HG03469 (cell line): ENCODE results near the gene SH3BGR.

Experiments used
- ATAC-seq: cut with Tn5 transposase; IDR thresholded peaks from one replicate; pipeline ENCODE4 v1.9.1; 2021; ENCODE audit warnings: mild to moderate bottlenecking, moderate library complexity, moderate number of reproducible peaks; ENCODE audit not compliant: unreplicated experiment

SH3BGR gene

DNA sequence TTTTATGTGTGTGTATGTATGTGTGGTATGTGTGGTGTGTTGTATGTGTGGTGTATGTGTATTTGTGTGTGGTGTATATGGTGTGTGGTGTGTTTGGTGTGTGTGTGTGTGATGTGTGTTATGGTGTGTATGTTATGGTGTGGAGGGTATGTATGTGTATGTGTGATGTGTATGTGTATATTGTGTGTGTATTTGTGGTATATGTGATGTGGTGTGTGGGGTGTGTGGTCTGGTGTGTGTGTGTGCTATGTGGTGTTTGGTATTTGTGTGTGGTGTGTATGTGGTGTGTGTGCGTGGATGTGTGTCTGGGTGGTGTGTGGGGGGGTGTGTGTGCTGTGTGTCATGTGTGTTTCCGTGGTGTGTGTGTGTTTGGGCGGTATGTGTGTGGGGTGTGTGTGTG lies 59.3 kb downstream of the SH3BGR start:
- ATAC-seq = no peak

DNA sequence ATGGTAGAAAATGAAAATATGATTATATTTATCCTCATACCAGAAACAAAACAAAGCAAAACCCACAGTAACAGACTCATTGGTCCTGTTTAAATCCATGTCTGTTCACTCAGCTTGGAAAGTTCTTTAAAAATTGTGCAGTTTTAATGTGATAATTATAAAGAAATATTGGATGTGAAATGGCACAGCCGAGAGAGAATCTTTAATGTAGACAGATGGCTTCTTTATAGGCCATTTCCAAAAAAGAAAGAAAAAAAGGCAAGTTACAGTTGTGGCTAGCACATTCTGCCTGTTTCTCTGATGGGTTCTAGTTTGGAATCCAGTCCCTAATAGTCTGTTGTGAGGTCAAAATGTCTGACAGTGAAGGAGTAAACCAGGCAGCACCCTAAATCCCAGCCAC lies 62.0 kb downstream of the SH3BGR start:
- no peak for ATAC-seq

DNA sequence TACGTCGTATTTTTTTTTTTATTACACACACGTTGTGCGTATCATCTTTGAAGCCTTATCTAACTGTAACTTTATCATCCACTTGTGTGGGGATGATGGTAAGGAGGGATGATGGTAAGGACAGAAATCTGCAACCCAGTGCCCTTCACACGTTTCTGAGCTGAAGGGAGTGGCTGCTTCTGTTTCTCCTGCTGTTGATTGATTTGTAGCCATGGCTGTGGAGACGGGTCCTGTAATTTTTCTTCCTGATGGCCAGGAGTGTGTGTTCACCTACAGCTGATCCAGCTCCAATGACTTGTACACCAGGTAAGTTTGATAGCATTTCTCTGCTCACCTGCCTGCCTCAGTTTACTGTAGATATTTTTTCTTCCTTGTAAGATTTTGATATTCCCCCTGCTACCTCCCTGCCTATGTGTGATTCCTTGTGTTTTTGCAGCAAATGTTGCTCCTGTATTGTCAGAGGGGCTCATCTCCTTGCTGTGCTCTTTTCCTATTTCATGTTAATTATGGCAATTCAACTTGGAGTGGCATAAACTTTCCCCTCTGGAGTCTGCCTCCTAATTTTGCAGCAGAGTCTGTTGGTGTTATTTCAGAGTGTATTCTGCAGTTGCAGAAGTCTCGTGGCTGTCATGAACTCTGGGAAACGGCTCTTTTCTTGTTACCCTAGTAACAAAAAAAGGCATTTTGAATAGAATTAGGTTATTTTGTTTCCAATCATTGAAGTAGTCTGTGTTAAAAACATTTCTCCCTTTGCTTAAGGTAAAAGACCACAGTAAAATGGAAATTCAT lies 64.1 kb downstream of the SH3BGR start:
- no peak for ATAC-seq

GRCh38 chr21:39518055-39518846 lies 66.5 kb downstream of the SH3BGR start:
- peak; percentile 42 for ATAC-seq

DNA sequence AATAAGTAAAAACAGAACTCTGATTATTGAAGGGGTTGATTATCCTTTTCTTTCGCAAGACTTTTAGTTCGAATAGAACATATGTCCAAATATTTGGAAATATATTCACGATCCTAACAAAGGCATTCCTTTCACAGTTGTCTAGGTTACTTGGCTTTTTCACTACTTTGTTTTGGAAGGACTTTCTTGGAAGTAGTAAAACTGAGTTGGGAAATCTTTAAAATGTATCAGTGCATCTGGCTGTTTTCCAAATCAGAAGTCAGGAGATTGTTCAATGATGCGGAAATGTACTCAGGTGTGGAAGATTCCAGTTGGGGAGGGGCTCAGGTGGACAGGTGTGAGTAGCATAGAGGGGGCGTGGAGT lies 67.1 kb downstream of the SH3BGR start:
- ATAC-seq = no peak

DNA sequence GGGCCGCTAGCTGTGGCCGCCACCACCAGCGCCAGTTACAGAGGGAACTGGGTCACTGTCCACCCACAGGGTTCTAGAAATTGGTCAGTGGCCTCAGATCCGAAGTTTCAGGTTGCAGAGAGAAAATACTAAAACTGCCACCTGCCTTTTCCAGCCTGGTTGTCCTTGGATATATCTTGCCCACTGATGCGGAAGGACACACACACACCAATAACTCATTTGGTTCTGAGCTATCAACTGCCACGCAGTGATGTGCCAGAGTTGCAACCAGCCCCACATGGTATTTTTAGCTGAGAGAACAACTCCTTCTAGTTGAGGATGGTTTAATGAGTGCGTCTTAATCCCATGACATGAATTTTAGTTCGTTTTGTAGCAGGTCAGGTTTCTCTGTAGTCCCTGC lies 68.1 kb downstream of the SH3BGR start:
- ATAC-seq = no peak

GRCh38 chr21:39523399-39523798 lies 71.6 kb downstream of the SH3BGR start:
- ATAC-seq = no peak

DNA sequence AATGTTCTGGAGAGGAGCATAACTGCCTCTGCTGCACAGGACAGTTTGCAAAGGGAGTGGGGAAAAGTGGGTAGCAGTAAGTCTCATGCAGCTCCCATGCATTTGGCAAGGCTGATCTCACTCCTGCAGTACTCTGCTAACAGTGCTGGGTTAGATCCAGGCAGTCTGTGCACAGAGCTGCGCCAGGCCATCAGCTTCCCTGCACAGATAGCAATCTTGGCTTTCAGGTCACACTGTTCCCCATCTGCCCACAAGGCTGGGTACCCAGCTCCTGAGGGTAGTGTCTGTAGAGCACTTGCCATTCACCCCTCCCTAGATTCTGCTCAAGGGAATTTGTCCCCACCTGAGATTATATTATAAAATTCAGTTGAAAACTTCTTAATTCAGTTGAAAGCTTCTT lies 72.1 kb downstream of the SH3BGR start:
- no peak for ATAC-seq

- ATAC-seq = no peak
These were observed 73.4 kb downstream of the SH3BGR start for GRCh38 chr21:39525129-39525528.

GRCh38 chr21:39525601-39526000 lies 73.8 kb downstream of the SH3BGR start:
- ATAC-seq = no peak

DNA sequence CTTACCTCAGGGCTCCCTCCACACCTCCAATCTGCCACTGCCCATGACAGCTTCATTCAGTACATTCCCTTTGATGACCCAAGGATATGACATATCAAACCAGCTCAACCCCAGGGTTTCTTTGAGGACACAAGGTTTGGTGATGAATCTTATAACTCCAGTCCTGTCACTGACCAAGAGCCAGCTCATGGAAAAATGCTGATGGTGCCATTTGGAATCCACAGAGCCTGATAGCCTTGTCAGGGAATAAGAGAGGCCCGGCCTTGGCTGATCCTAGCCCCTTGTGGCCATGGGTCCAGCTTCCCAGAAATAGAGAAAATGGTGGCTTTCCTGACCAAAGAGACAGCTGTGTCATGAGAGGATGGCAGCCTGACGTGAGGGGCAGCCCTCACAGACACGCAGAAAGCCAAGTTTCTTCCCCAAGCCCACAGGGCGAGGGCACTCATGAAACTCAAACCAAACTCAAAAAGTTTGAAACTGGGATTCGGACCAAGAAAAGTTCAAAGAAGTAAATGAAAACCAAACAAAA lies 75.4 kb downstream of the SH3BGR start:
- no peak for ATAC-seq

GRCh38 chr21:39527664-39528381 lies 76.1 kb downstream of the SH3BGR start:
- no peak for ATAC-seq

- no peak for ATAC-seq
These were observed 77.3 kb downstream of the SH3BGR start for GRCh38 chr21:39529026-39529425.

- ATAC-seq = no peak
These were observed 79.3 kb downstream of the SH3BGR start for GRCh38 chr21:39531064-39531463.

GRCh38 chr21:39531840-39532239 lies 80.1 kb downstream of the SH3BGR start:
- no peak for ATAC-seq

DNA sequence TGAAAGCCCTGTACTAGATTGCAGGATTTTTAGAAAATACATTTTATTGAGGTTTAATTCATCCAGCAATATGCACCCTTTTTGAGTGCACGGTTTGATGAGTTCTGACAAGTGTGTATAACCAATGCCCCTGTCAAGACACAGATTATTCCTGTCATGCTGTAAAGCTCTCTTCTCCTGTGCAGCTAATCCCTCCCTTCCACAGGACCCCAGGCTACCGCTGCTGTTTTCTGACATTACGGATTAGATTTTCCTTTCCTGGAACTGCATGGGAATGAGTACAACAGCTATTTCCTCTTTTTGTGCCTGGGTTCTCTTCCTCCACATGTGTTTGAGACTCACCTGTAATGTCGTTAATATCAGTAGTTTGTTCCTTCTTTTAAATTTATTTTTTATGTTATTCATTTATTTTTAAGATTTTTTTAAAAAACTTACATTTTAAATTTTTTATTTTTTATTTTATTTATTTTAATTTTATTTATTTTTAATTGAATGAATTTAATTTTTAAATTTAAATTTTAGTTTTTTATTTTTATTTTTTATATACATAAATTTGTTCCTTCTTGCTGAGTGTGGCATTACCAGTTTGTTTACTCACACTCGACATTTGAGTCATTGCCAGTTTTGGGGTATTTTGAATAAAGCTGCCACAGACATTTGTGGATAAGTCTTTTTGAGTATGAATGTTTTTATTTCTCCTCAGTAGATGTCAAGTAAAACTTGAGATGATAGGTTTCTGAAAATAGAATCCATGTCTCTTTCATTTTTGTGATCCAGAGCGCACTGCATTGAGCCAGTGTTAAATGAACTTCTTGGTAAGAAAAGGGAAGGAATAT lies 82.0 kb downstream of the SH3BGR start:
- no peak for ATAC-seq

GRCh38 chr21:39535646-39536437 lies 84.1 kb downstream of the SH3BGR start:
- no peak for ATAC-seq

DNA sequence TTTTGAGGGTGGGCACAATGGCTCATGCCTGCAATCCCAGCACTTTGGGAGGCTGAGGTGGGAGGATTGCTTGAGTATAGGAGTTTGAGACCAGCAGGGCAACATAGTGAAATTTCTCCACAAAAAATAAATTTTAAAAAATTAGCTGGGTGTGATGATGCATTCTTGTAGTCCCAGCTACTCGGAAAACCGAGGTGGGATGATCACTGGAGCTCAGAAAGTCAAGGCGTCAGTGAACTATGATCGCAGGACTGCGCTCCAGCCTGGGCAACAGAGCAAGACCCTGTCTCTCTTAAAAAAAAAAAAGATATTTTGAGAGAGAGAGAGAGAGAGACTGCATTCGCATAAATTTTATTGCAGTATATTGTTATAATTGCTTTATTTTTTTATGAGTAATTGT lies 85.1 kb downstream of the SH3BGR start:
- no peak for ATAC-seq

GRCh38 chr21:39537571-39537970 lies 85.8 kb downstream of the SH3BGR start:
- ATAC-seq = no peak
